Measurements from ENCODE around the gene STEAP1. TPM values are rescaled to one million over a fixed set of nuclear protein-coding genes. Genes with fewer than 3 reads are reported as not detected.
A peak's percentile ranks its signal among the peaks of the same experiment; 100 is the strongest.

Gene STEAP1
- polyA plus RNA-seq, 3 donors: 10.7 to 14.0 (median 13.3) TPM

- DNase-seq: no peak
Observed at GRCh38 chr7:90210475-90210874, 56.2 kb downstream of the STEAP1 start.

DNA sequence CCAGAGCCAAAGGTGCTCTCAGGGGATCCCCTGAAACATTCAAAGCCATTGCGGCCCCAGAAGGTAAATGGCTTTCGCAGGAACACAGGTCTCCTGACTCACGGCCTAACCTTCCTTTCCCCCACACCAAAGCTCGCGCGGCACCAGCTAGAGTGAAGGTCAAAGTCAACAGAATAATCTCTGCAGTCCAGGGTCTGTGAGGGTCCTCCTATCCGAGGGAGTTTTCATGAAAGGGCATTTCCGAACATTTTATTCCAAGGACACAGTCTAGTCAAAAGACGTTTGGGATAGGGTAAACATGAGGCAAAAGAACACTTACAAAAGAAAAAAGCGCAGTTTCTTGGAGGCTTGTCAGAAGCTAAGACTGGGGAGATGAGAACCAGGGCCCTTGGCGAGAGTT is 56.7 kb downstream of the STEAP1 start:
- DNase-seq: peak; percentile 12

DNA sequence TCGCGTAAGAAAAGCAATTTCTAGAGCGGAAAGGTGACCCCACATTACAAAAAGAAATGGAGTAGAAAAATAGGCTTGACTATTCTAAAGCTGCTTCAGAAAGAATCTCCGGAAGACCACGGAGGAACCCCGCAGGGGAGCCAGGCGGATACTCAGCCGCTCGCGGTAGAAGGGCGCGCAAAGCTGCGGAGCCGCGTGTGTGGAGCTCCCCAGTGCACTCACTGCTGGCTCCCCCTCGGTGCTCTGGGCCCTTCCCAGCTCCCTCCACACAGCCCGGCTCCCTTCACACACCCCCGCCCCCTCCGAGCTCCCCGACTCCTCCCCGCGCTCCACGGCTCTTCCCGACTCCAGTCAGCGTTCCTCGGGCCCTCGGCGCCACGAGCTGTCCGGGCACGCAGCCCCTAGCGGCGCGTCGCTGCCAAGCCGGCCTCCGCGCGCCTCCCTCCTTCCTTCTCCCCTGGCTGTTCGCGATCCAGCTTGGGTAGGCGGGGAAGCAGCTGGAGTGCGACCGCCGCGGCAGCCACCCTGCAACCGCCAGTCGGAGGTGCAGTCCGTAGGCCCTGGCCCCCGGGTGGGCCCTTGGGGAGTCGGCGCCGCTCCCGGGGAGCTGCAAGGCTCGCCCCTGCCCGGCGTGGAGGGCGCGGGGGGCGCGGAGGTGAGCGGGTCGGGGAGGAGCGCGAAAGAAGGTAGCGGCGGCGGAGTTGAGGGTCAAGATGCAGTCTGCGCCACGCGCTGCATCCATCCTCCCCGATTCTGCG is 57.3 kb downstream of the STEAP1 start, which contains the start of gene STEAP2:
Gene STEAP2, plus strand, starts transcription at position 350 of the 758 bp plus-strand sequence. CDS start 13,343 bp downstream, outside the sequence.
- DNase-seq: peak; percentile 90

- no peak for DNase-seq
Observed at GRCh38 chr7:90212149-90212495, 57.9 kb downstream of the STEAP1 start.

DNA sequence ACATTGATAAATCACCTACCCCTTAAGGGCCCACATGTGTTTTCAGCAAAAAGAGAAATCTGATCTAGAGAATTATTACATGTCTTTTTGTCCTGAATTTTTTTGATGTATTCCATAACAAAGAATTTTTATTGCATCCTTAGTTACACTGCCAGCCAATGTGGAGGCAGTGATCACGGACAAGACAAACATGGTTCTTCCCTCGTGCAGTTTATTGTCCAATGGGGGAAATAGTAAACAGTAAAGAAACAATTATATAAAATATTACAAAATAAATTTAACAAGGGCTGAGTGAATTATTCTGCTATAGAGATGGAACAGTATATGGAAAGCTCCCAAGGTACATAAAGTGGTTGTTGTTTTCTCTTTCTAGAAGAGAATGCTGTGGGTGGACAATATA is 59.3 kb downstream of the STEAP1 start:
- no peak for DNase-seq

Other genes with a start within 250 kb of the STEAP1 start
- gene STEAP2, start 57.3 kb downstream of the STEAP1 start, polyA plus RNA-seq (ENCODE audit: insufficient read length in 3 of 3): 10 to 100 TPM; 11.3 to 18.9 (median 15.5) TPM
- gene CFAP69, start 90.7 kb downstream of the STEAP1 start, polyA plus RNA-seq (ENCODE audit: insufficient read length in 3 of 3): 10 to 100 TPM; 12.4 to 27.3 (median 20.8) TPM
- gene FAM237B, start 166.8 kb downstream of the STEAP1 start, polyA plus RNA-seq (ENCODE audit: insufficient read length in 3 of 3): under 1 TPM; 0.33 to 0.96 (median 0.68) TPM
- gene GTPBP10, start 192.2 kb downstream of the STEAP1 start, polyA plus RNA-seq (ENCODE audit: insufficient read length in 3 of 3): 10 to 100 TPM; 22.3 to 30.6 (median 27.0) TPM
- gene CLDN12, start 249.0 kb downstream of the STEAP1 start, polyA plus RNA-seq (ENCODE audit: insufficient read length in 3 of 3): 10 to 100 TPM; 39.7 to 56.7 (median 56.1) TPM